Measurements from ENCODE around the gene NPPA. TPM values are rescaled to one million over a fixed set of nuclear protein-coding genes. Genes with fewer than 3 reads are reported as not detected.

The NPPA gene
- total RNA-seq, 1 experiment from 2014 or later, result not detected

GRCh38 chr1:11823366-11824137 lies 24.0 kb downstream of the NPPA start:
- Histone ChIP-seq H3K56ac (ENCODE audit: insufficient read length, low read depth, low read length) (no peak overlapping the region), H3K18ac (ENCODE audit: insufficient read length, low read depth, low read length) (no peak overlapping the region), H3K14ac (ENCODE audit: insufficient read depth, low read length) (no peak overlapping the region), H3K27me3 (ENCODE audit: insufficient read depth, low read length) (no peaks in the 10 kb centered on the region), H2BK5ac (ENCODE audit: insufficient read length, low read length) (no peak overlapping the region), H2BK12ac (ENCODE audit: insufficient read length, low read depth, low read length) (no peak overlapping the region), H4K8ac (replicated peaks; ENCODE audit: insufficient read length, low read depth, low read length) (no peak overlapping the region), H3K23me2 (ENCODE audit: insufficient read length, low read depth, low read length, poor library complexity, severe bottlenecking) (no peaks in the 10 kb centered on the region), H3K9me3 (ENCODE audit: control insufficient read depth, low read depth, low read length) (no peaks in the 10 kb centered on the region), H2BK20ac (ENCODE audit: low read depth, low read length, poor library complexity, severe bottlenecking) (no peak overlapping the region), H3K9ac (ENCODE audit: extremely low read depth, insufficient read length, low read length) (no peak overlapping the region), H4K20me1 (ENCODE audit: control insufficient read depth, insufficient read depth, insufficient read length) (peaks cover 2% of the 10 kb centered on the region), H4K91ac (ENCODE audit: insufficient read length, low read depth, low read length) (no peak overlapping the region), H4K5ac (ENCODE audit: insufficient read length, low read depth, low read length) (no peak overlapping the region), H2BK15ac (ENCODE audit: low read depth, low read length) (no peak overlapping the region), H3K79me2 (ENCODE audit: insufficient read depth, low read length) (no peaks in the 10 kb centered on the region), H3K79me1 (ENCODE audit: insufficient read depth, low read depth, low read length, poor library complexity, severe bottlenecking) (no peaks in the 10 kb centered on the region), H3K23ac (ENCODE audit: insufficient read length, low read depth, low read length) (no peak overlapping the region), H3T11ph (ENCODE audit: low read length) (no peak overlapping the region), H3K4me2 (ENCODE audit: insufficient read depth, insufficient read length, low read length) (no peak overlapping the region), H3K4me1 (ENCODE audit: insufficient read depth, low read length) (no peaks in the 10 kb centered on the region), H3K27ac (ENCODE audit: insufficient read length, low read depth, low read length) (no peak overlapping the region), H3K4ac (ENCODE audit: low read depth, low read length) (no peak overlapping the region), H2BK120ac (ENCODE audit: low read depth, low read length, poor library complexity, severe bottlenecking) (no peak overlapping the region), H2AFZ (ENCODE audit: low read length) (no peak overlapping the region), H2AK5ac (ENCODE audit: insufficient read length, low read length) (no peak overlapping the region)
- no peak for DNase-seq
- TF ChIP-seq CTCF (conservative IDR thresholded peaks at IDR 0.05), result no peak
- H3K27ac Mint-ChIP-seq, result no peak overlapping the region; a peak in 1 of 7 replicates
- peaks cover 19 to 80% (median 42%) of the 10 kb centered on the region in 3 experiments; a peak in 6 of 7 replicates for H3K36me3 Mint-ChIP-seq (ENCODE audit: insufficient read depth in 1 of 3, low read depth in 3 of 3)
- no peaks in the 10 kb centered on the region for H3K27me3 Mint-ChIP-seq (ENCODE audit: low read depth)
- WGBS (ENCODE audit: extremely low coverage, insufficient read length, low lambda C conversion rate), result no CpG with 5 or more reads among the region's 17 CpGs
- no peak overlapping the region for H3K4me3 Mint-ChIP-seq
- H3K4me1 Mint-ChIP-seq, result no peaks in the 10 kb centered on the region
- no peaks in the 10 kb centered on the region for H3K9me3 Mint-ChIP-seq

Measured in H9 (cell line).